Thyroid gland (tissue), 4 donors: ENCODE measurements around the gene SPAG8. TPM values are rescaled to one million over a fixed set of nuclear protein-coding genes. Genes with fewer than 3 reads are reported as not detected.

ENCODE experiments used
- DNase-seq, 2 donors: peaks; one replicate each; pipeline ENCODE4 v3.0.0-alpha.2; 2019
- H3K27ac ChIP-seq, 3 donors: fragments of 200-600 bp; sonication (generic); 1 replicate in 2 of 3; 2 replicates in 1 of 3; pipeline ENCODE4 v1.5.1; 2016 to 2019; ENCODE audit warnings: mild to moderate bottlenecking in 1 of 3, moderate library complexity in 1 of 3
- H3K27me3 ChIP-seq: fragments of 200-600 bp; sonication (generic); one replicate; pipeline ENCODE4 v1.5.1; 2019
- H3K36me3 ChIP-seq, 2 donors: fragments of 200-600 bp; sonication (generic); one replicate each; pipeline ENCODE4 v1.5.1; 2016 to 2019
- H3K4me1 ChIP-seq, 2 donors: fragments of 200-600 bp; sonication (generic); one replicate each; pipeline ENCODE4 v1.5.1; 2017 to 2019
- H3K4me3 ChIP-seq, 3 donors: fragments of 200-600 bp; sonication (generic); replicated peaks in 1 of 3; 1 replicate in 2 of 3; 2 replicates in 1 of 3; pipeline ENCODE4 v1.5.1; 2016; ENCODE audit warnings: mild to moderate bottlenecking in 1 of 3
- H3K9me3 ChIP-seq: fragments of 200-600 bp; sonication (generic); one replicate; pipeline ENCODE4 v1.5.1; 2017
- CTCF ChIP-seq, 6 experiments: fragments of 200-600 bp in 3 of 6; fragments of 450-650 bp in 3 of 6; sonication (generic) in 3 of 6; IDR thresholded peaks; one replicate each; pipeline ENCODE4 v1.5.1; 2016 to 2019; ENCODE audit warnings: antibody characterized with exemption in 6 of 6, mild to moderate bottlenecking in 2 of 6, inconsistent platforms in 1 of 6, moderate library complexity in 1 of 6
- POLR2A ChIP-seq, 2 donors: fragments of 450-650 bp; IDR thresholded peaks; one replicate each; pipeline ENCODE4 v1.6.1; 2017; ENCODE audit warnings: antibody characterized with exemption in 2 of 2, mild to moderate bottlenecking in 2 of 2, moderate library complexity in 1 of 2
- WGBS, 2 donors: methylation state at CpG; one replicate each; pipeline ENCODE4 v1.1.5; 2017; 5-methylcytosine and 5-hydroxymethylcytosine counted together
- intact Hi-C: fragments of 100-400 bp; cut with DNase I; formaldehyde crosslinking; loops from one replicate; pipeline ENCODE4 v1.15.1; 2023
- total RNA-seq, 4 donors: library from RNA; depleted of rRNA; stranded (reverse); fragments of >200 nt; gene quantifications; one replicate each; pipeline ENCODE4 v1.2.3, GENCODE V29; 2016

The SPAG8 gene
- total RNA-seq, 4 donors from 2014 or later: 4.7 to 7.1 (median 5.7) TPM

- no peaks in the 10 kb centered on the region for H3K27me3 ChIP-seq
- no peak for DNase-seq
- H3K9me3 ChIP-seq: no peaks in the 10 kb centered on the region
- no peak overlapping the region for H3K4me3 ChIP-seq
- peak overlapping the region in 1 of 3 donors; percentile 32 for H3K27ac ChIP-seq
- 68 to 73% methylated on average over 7 of the region's 7 CpGs for WGBS, 2 donors
- intact Hi-C loops: no loop called here
- no peaks in the 10 kb centered on the region for H3K36me3 ChIP-seq
- H3K4me1 ChIP-seq: peaks cover 18% of the 10 kb centered on the region in 2 donors
- TF ChIP-seq CTCF (IDR thresholded peaks at IDR 0.05) (no peak), POLR2A (IDR thresholded peaks at IDR 0.05) (no peak)
Measured at GRCh38 chr9:35774907-35775635, 37.0 kb downstream of the SPAG8 start.

- no peak for DNase-seq
- H3K36me3 ChIP-seq: no peaks in the 10 kb centered on the region
- no peak for TF ChIP-seq CTCF (IDR thresholded peaks at IDR 0.05)
- TF ChIP-seq POLR2A (IDR thresholded peaks at IDR 0.05): no peak
- no peak overlapping the region for H3K4me3 ChIP-seq
- no peaks in the 10 kb centered on the region for H3K27me3 ChIP-seq
- WGBS, 2 donors: 90 to 91% methylated on average over 3 of the region's 3 CpGs
- intact Hi-C loops: no loop called here
- H3K27ac ChIP-seq: peak overlapping the region in 1 of 3 donors; percentile 3
- no peaks in the 10 kb centered on the region for H3K9me3 ChIP-seq
- H3K4me1 ChIP-seq: peaks cover 18% of the 10 kb centered on the region in 2 donors
Measured at GRCh38 chr9:35771943-35772342, 40.1 kb downstream of the SPAG8 start.

GRCh38 chr9:35771534-35771933 lies 40.5 kb downstream of the SPAG8 start:
- Histone ChIP-seq H3K27ac (peak overlapping the region in 2 of 3 donors; percentile 3 to 27), H3K4me1 (peaks cover 18% of the 10 kb centered on the region in 2 donors), H3K36me3 (no peaks in the 10 kb centered on the region), H3K4me3 (no peak overlapping the region), H3K27me3 (no peaks in the 10 kb centered on the region), H3K9me3 (no peaks in the 10 kb centered on the region)
- WGBS, 2 donors: 41 to 48% methylated on average over 1 of the region's 1 CpG
- no peak for TF ChIP-seq POLR2A (IDR thresholded peaks at IDR 0.05)
- no peak for TF ChIP-seq CTCF (IDR thresholded peaks at IDR 0.05)
- no peak for DNase-seq
- intact Hi-C loops: no loop called here

GRCh38 chr9:35771075-35771433 lies 41.0 kb downstream of the SPAG8 start:
- Histone ChIP-seq H3K4me1 (peaks cover 18% of the 10 kb centered on the region in 2 donors), H3K4me3 (no peak overlapping the region), H3K36me3 (no peaks in the 10 kb centered on the region), H3K27ac (peak overlapping the region in 2 of 3 donors; percentile 3 to 27), H3K27me3 (no peaks in the 10 kb centered on the region), H3K9me3 (no peaks in the 10 kb centered on the region)
- TF ChIP-seq CTCF (IDR thresholded peaks at IDR 0.05) (no peak), POLR2A (IDR thresholded peaks at IDR 0.05) (no peak)
- peak in 1 of 2 donors; percentile 20 for DNase-seq
- 17 to 28% methylated on average over 4 of the region's 4 CpGs for WGBS, 2 donors
- intact Hi-C loops: no loop called here

- H3K27me3 ChIP-seq: no peaks in the 10 kb centered on the region
- no peak overlapping the region for H3K27ac ChIP-seq
- 96 to 97% methylated on average over 1 of the region's 1 CpG for WGBS, 2 donors
- H3K4me3 ChIP-seq: no peak overlapping the region
- intact Hi-C loops: no loop called here
- TF ChIP-seq POLR2A (IDR thresholded peaks at IDR 0.05) (no peak), CTCF (IDR thresholded peaks at IDR 0.05) (no peak)
- no peaks in the 10 kb centered on the region for H3K9me3 ChIP-seq
- DNase-seq: no peak
- peaks cover 18% of the 10 kb centered on the region in 2 donors for H3K4me1 ChIP-seq
- no peaks in the 10 kb centered on the region for H3K36me3 ChIP-seq
Measured at GRCh38 chr9:35769763-35770162, 42.3 kb downstream of the SPAG8 start.
